Gastroesophageal sphincter (tissue), 3 donors: ENCODE results near the gene IAH1.

ENCODE experiments used
- CTCF ChIP-seq, 4 experiments: fragments of 200-600 bp in 2 of 4; fragments of 450-650 bp in 2 of 4; sonication (generic) in 1 of 4; IDR thresholded peaks; one replicate each; pipeline ENCODE4 v1.5.1; 2017 to 2019; ENCODE audit warnings: antibody characterized with exemption in 4 of 4, mild to moderate bottlenecking in 2 of 4, moderate library complexity in 2 of 4
- POLR2A ChIP-seq, 2 donors: fragments of 450-650 bp; IDR thresholded peaks; one replicate each; pipeline ENCODE4 v1.6.1; 2017; ENCODE audit warnings: antibody characterized with exemption in 2 of 2, mild to moderate bottlenecking in 2 of 2, moderate library complexity in 1 of 2

DNA sequence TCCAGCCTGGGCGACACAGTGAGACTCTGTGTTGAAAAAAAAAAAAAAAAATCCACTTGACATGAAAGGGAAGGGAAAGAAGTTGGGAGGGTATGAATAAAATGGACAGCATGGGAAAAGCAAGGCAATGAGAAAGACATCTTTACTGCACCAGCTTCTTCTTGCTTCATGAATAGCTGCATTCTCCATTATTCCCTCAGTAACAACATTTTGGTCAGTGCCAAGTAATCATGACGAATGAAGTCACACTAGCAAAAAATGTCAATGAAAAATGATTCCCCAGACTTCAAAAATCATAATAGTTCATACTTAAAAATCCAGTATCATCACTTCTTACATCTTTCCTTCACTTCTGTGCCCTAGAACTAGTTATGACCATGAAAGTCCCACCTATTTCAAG is 50.9 kb downstream of the IAH1 start:
- no peak for TF ChIP-seq CTCF (IDR thresholded peaks at IDR 0.05)
- TF ChIP-seq POLR2A (IDR thresholded peaks at IDR 0.05): no peak
